ENCODE data around the gene PUDP. TPM values are rescaled to one million over a fixed set of nuclear protein-coding genes. Genes with fewer than 3 reads are reported as not detected.

Gene PUDP
- 3.9 and 9.8 TPM in 2 replicates for total RNA-seq

GRCh38 chrX:7147978-7148854 is at the start of gene PUDP:
PUDP (minus strand) TSS chrX:7148153; CDS start chrX:7148113, 40 bp downstream.

GRCh38 chrX:7147413-7147977 is 458 bp downstream of the PUDP start, which contains the start of gene STS:
STS (plus strand) TSS chrX:7147712; CDS start chrX:7253200, 105,488 bp downstream.

Other genes with a start within 250 kb of the PUDP start
- 2.7 and 7.0 TPM in 2 replicates for gene STS, start 441 bp downstream of the PUDP start, total RNA-seq